ENCODE measurements around the gene HSPA13.

DNA sequence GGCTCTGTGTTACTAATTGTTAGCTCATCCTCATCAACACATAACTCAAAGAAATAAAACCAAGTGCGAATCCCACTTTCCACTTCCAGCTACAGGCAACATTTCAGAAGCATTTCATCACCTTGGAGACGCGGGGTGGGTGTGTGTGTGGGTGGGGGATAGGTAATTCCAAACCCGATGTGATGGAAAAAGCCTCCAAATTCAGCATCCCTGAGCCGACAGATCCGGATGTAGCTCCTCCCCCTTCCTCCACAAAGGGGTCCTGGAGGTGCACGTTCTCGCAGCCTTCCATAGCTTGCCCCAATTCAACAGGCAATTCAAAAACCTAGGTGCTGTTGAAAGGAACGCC, 486 bp downstream of the HSPA13 start:
- no peak for TF ChIP-seq POLR2A (IDR thresholded peaks at IDR 0.05)
- TF ChIP-seq, protein P1, sequence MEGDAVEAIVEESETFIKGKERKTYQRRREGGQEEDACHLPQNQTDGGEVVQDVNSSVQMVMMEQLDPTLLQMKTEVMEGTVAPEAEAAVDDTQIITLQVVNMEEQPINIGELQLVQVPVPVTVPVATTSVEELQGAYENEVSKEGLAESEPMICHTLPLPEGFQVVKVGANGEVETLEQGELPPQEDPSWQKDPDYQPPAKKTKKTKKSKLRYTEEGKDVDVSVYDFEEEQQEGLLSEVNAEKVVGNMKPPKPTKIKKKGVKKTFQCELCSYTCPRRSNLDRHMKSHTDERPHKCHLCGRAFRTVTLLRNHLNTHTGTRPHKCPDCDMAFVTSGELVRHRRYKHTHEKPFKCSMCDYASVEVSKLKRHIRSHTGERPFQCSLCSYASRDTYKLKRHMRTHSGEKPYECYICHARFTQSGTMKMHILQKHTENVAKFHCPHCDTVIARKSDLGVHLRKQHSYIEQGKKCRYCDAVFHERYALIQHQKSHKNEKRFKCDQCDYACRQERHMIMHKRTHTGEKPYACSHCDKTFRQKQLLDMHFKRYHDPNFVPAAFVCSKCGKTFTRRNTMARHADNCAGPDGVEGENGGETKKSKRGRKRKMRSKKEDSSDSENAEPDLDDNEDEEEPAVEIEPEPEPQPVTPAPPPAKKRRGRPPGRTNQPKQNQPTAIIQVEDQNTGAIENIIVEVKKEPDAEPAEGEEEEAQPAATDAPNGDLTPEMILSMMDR (IDR thresholded peaks at IDR 0.05): no peak

Data from lower leg skin (tissue), 3 donors.